Epithelial cell of proximal tubule (primary cell): ENCODE results near the gene MAPK6. TPM values are rescaled to one million over a fixed set of nuclear protein-coding genes. Genes with fewer than 3 reads are reported as not detected.

Experiments used
- DNase-seq: peaks from one replicate; pipeline ENCODE4 v3.0.0-alpha.2; 2011; ENCODE audit warnings: low read depth
- H3K4me3 ChIP-seq: 2 replicates; pipeline ENCODE4 v1.5.1; 2011; ENCODE audit warnings: low read depth, mild to moderate bottlenecking, low read length
- total RNA-seq: library from RNA; depleted of rRNA; stranded (reverse); fragments of >200 nt; gene quantifications from 2 replicates; pipeline ENCODE4 v1.2.3, GENCODE V29; 2015
- TF ChIP-seq, protein P1 (sequence below): conservative IDR thresholded peaks from 2 replicates; pipeline ENCODE4 v1.5.1; 2012; ENCODE audit warnings: low read depth, mild to moderate bottlenecking, low read length

The MAPK6 gene
- total RNA-seq, result 32.6 and 43.7 TPM in 2 replicates

DNA sequence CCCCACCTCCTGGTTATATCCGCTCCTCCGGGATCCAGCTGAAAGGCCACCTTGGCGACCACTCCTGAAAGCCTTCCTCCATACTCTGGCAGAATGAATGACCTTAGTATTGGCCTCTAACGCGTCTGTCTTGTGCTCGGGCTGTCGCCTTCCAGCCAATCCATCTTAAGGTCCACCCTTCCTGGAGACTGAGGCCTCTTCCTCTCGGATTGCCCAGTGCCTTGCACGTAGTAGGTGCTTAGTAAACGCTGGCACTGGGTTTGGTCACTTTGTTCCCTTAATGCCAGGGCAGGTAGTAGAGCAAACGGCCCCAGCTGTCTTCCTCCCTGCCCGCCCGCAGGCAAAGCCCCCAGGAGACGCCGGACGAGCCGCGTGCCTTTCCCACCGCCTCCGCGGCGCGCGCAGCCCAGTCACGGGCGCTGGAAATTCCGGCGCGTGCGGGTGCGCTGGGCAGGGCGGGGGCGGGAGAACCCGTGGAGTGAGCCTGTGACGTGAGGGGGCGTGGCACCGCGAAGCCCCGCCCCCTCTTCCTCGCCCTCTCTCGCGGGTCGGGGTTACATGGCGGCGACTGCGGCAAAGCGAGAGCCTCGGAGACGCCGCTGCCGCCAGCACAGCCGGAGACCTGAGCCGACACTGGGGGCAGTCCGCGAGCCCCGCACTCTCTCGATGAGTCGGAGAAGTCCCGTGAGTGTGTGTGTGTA, at the start of gene MAPK6:
TSS of gene MAPK6 (plus strand) at position 527 of the 701 bp plus-strand sequence. CDS start 27,242 bp downstream, outside the sequence.
- TF ChIP-seq, protein P1, sequence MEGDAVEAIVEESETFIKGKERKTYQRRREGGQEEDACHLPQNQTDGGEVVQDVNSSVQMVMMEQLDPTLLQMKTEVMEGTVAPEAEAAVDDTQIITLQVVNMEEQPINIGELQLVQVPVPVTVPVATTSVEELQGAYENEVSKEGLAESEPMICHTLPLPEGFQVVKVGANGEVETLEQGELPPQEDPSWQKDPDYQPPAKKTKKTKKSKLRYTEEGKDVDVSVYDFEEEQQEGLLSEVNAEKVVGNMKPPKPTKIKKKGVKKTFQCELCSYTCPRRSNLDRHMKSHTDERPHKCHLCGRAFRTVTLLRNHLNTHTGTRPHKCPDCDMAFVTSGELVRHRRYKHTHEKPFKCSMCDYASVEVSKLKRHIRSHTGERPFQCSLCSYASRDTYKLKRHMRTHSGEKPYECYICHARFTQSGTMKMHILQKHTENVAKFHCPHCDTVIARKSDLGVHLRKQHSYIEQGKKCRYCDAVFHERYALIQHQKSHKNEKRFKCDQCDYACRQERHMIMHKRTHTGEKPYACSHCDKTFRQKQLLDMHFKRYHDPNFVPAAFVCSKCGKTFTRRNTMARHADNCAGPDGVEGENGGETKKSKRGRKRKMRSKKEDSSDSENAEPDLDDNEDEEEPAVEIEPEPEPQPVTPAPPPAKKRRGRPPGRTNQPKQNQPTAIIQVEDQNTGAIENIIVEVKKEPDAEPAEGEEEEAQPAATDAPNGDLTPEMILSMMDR, result no peak
- no peak for DNase-seq
- peak within 1 kb of the TSS; percentile 71 for H3K4me3 ChIP-seq

DNA sequence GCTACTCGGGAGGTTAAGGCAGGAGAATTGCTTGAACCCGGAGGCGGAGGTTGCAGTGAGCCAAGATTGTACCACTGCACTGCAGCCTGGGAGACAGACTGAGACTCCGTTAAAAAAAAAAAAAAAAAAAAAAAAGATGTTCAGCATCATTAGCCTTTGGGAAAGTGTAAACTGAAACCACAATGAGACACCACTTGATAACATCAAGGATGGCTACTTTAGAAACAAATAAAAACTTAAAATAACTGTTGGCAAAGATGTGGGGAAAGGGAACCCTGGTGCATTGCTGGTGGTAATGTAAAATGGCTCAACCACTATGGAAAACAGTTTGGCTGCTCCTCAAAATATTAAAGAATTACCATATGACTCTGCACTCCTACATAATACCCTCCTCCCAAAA, 49.3 kb upstream of the MAPK6 start:
- TF ChIP-seq, protein P1, result no peak
- no peak for DNase-seq
- no peak overlapping the region for H3K4me3 ChIP-seq

DNA sequence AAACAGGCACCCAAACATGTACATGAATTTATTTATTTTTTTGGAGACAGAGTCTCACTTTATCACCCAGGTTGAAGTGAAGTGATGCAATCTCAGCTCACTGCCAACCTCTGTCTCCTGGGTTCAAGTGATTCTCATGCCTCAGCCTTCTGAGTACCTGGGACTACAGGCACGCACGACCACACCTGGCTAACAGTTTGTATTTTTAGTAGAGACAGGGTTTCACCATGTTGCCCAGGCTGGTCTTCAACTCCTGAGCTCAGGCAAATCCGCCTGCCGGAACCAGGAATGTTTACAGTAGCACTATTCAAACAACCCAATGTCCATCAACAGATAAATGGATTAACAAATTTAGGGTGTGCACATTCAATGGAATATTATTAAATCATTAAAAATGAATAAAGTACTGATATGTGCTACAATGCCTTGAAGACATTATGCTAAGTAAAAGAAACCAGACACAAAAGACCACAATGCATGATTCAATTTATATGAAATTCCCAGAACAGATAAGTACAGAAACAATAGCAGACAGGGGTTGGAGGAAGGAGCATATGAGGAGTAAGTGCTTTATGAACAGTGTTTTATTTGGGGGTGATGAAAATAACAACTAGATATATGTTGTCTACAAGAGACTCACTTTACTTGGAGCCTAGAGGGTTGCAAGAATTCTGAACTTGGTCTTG, 48.7 kb upstream of the MAPK6 start:
- peak overlapping the region; percentile 95 for H3K4me3 ChIP-seq
- DNase-seq, result no peak
- TF ChIP-seq, protein P1, result no peak

DNA sequence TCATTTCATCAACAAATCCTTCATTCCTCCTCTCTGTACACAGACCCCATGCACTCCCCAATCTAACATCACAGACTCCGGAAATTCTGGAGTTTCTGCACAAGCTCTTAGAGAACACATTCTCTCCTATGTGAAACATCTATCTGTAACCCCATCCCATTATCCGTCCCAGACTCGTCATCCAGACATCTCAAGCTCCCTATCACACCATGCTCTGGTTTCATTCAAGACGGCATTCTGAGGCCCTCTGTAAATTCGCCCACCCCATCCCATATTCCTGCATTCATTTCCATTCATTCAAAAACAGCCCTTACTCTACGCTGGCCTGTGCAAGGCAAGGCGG, 48.0 kb upstream of the MAPK6 start:
- DNase-seq, result no peak
- TF ChIP-seq, protein P1, result no peak
- H3K4me3 ChIP-seq, result peak overlapping the region; percentile 95

DNA sequence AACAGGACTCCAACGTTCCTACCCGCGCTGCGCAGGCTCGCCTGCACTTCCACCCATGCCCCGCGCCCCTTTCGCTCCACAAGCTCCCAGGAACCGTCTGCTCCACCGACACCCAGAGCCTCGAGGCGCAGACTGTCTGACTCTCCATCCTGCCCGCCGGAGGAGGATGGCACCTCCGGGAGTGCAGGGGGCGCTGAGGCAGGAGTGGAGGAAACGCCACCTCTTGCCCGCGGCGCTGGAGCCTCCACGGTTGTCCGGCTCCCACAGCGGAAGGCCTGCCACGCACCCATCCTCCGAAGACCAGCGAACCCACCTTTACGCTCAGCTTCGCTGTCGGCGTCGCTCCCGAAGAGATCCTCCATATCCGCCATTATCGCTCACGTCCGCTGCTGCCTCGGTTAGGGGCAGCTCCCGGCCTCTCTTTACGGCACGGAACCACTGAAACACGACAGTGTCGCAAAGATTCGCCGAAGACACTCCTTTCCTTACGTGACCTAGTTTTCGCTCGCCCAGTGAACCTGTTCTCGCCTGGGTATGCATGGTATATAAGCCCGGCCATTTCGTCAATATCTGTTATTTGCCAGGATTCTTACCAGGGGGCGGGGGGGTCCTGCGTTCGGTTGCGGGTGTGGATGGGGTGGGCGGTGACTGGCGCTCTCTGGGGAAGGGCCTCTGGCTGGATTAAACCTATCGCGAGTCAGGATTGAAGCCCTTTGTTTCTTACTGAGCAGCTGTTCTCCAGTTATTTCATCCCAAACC, 47.5 kb upstream of the MAPK6 start, which contains the start of gene LEO1:
TSS of gene LEO1 (minus strand) at position 404 of the 759 bp plus-strand sequence. CDS start at position 371, 33 bp downstream.
- DNase-seq, result peak; percentile 89
- peak within 1 kb of the TSS; percentile 95 for H3K4me3 ChIP-seq
- TF ChIP-seq, protein P1, result peak; percentile 36

DNA sequence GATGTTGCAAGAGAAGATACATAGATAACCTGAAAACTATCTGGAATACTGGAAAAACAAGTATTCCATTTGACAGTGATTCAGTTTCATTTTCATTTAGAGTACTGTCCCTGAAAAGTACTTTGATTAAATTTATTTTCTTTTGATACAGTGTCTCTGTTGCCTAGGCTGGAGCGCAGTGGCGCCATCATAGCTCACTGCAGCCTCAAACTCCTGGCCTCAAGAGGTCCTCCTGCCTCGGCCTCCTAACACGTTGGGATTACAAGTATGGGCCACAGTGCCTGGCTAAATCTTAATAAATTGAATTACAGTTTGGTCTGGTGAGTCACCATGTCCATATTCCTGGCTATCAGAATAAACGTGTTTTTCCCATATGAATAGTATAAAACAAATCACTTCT, 45.8 kb upstream of the MAPK6 start:
- no peak for DNase-seq

More for the DNA sequence above, 45.8 kb upstream of the MAPK6 start:
- no peak overlapping the region for H3K4me3 ChIP-seq
- TF ChIP-seq, protein P1, result no peak
